RCC 7860 (cell line): ENCODE results near the gene STRBP.
A peak's percentile ranks its signal among the peaks of the same experiment; 100 is the strongest.
"Not testable (repeated sequence)": the region's sequence is repeated elsewhere in the genome, so short reads cannot be mapped to it uniquely, and the experiment has no call there.

Experiments
- DNase-seq: peaks from one replicate; pipeline ENCODE4 v3.0.0-alpha.2; 2015; ENCODE audit warnings: low spot score
- FAIRE-seq: peaks from 2 replicates; lab custom pipeline; 2012; peaks lifted over from hg19 to GRCh38; lab: Jason Lieb, UNC

STRBP gene

DNA sequence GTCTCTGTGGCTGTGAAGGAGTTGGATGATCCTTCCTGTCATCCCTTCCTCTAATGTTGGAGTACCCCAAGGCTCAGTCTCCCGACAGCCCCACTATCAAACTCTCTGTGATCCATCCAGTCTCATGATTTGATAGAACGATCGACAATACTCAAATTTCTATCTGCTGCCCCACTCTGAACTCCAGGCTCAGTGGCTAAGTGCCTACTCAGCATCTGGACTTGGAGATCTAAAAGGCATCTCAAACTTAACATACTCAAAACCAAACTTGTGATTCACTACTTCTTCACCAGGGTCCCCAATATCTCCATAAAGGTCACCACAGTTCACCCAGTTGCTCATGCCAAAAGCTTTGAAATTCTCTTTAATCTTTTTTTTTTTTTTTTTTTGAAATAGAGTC, 15.1 kb upstream of the STRBP start:
- no peak for DNase-seq
- no peak for FAIRE-seq

DNA sequence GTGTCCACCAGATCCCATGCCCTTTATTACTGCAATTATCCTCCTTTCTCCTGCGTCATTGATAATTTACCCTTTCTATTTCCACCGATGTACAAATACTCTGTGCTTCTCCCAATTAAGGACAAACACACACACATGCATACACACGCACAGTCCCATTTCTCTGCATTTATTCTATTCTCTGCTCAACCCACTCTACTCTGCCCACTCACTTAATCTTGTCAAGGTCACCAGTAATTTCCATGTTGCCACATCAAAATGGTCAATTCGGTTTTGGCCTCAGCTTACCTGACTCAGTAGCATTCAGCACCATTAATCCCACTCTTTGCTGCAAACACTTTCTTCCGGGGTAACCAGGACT, 14.6 kb upstream of the STRBP start:
- FAIRE-seq (no peak), DNase-seq (no peak)

DNA sequence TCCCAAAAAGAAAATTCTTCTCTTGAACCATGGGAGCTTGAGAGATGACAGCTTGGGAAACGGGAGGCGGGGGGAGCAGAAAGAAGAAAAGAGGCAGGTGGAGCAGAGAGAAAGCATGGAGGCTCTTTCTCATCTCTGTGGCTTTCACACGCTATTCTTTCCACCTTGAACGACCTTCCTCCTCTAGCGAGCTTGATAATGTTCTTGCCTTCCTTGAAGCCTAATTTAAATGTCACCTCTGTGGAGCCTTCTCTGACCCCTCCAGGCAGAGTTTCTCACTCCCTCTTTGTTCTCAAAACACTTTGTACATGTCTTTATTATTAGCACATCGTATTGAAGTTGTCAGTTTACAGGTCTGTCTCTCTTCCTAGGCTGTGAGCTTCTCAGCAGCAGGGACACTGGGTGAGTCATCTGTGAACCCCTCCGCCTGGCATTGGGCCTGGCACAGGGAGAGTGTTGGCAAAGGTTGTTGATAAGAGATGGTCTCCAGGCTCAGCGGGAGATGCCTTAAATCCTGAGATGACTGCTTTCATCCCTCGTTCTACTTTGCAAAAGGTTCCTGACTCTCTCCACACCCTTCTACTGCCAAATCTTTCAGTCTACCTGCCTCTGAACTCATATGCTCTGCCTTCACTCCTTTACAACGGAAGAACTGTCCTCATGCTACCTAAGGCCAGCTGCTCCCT, 14.1 kb upstream of the STRBP start:
- peak; percentile 28 for FAIRE-seq
- DNase-seq, result peak; percentile 28

DNA sequence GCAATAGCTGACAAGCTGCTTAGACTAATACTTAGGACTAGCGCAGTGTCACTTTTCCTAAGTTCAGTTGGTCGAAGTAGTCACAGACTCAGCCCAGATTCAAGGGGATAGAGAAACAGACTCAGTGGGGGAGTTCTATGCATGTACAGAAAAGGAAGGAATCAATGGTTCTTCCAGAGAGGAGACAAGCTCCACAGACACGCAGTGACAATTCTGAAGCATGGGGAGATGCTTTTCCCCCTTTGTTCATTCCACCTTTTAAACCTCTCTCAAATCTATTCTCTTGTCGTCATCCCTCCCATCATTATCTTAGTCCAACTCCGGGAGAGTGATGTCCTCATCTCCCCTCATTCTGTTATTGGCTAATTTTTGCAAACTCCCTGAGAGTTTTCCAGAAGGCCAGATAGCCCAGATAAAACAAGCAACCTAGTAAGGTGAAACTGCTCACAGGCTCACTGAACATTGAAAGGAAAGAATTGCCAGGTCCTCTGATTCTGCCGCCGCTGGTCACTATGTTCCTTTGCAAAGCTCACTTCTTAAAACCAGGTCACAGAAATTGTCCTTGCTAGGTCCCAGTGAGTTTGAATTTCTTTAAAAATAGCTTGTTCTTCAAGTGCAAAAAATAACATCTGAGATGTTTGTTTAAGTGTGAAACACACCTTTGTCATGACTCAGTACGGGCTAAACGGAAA, 13.4 kb upstream of the STRBP start:
- no peak for FAIRE-seq
- DNase-seq, result no peak

DNA sequence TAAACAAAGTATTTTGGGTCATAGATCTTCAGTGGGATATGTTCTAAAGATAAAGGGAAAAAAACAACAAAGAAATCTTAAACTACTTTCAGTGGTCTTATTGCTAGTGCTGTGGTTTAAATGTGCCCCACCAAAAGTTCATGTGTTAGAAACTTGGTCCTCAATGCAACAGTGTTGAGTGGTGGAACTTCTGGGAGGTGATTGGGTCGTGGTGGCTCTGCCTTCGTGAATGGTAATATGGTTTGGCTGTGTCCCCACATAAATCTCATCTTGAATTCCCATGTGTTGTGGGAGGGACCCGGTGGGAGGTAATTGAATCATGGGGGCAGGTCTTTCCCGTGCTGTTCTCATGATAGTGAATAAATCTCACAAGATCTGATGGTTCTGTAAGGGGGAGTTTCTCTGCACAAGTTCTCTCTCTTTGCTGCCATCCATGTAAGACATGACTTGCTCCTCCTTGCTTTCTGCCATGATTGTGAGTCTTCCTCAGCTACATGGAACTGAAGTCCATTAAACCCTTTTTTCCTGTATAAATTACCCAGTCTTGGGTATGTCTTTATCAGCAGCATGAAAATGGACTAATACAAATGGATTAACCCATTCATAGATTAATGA, 10.6 kb upstream of the STRBP start:
- DNase-seq, FAIRE-seq: not testable (repeated sequence)

DNA sequence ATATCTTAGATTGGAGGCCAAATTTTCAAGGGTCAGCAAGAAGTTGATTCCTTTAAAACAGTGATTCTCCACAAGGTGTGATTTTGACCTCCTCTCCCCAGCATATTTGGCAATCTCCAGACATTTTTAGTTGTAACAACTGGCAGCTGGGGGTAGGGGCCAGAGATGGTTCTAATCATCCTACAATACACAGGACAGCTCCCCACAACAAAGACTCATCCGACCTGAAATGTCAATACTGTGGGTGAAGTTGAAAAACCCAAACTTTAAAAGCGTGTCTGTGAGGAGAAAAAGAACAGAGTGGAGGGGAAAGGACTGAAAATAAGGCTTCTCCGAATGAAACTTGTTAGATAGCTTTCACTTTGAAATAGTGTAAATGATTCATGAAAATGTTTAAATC, 10.0 kb upstream of the STRBP start:
- FAIRE-seq (no peak), DNase-seq (no peak)

DNA sequence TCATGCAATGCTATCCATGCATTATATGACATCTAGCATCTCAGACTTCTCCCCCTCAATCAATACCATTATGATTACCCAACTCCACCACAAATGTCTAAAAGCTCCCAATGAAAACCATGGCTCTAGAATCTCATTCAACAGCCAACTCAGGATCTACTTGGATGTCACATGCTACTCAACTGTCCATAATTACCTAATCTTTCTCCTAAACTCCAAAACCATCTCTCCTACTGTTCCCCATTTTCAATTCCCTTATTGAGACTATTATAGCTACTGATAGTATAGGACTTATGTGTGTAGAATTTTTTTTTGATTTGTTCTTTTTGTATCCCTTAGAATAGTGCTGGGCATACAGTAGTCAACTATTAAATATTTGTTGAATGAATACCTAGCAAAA, 8.2 kb upstream of the STRBP start:
- no peak for FAIRE-seq
- no peak for DNase-seq

DNA sequence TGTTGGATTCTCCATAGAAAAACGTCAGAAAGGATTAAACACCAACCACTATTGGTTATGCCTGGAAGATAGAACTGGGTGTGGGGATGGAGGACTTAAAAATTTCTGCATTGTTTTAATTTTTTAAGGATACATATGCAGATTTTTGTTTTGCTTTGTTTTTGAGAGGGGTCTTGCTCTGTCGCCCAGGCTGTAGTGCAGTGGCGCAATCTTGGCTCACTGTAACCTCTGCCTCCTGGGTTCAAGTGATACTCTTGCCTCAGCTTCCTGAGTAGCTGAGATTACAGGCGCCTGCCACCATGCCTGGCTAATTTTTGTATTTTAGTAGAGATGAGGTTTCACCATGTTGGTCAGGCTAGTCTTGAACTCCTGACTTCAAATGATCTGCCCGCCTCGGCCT, 2.7 kb upstream of the STRBP start:
- DNase-seq, FAIRE-seq: not testable (repeated sequence)

DNA sequence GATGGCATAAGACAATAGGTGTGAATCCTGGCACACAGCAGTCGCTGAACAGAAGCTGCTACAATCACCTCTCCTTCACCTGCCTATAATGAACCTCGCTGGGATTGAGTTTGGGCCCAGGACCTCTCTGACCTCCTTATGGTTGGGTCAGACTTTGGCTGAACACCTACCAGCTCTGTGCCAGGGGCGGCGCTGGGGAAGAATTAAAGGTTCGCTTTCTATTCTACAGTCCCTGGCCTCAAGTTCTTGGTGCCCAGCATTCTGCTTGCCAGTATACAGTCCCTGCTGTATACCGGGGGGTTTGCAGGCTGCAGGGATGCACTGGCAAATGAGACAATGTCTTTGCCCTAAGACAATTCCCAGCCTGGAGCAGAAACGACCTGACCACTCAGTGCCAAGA, 895 bp upstream of the STRBP start:
- DNase-seq, result no peak

DNA sequence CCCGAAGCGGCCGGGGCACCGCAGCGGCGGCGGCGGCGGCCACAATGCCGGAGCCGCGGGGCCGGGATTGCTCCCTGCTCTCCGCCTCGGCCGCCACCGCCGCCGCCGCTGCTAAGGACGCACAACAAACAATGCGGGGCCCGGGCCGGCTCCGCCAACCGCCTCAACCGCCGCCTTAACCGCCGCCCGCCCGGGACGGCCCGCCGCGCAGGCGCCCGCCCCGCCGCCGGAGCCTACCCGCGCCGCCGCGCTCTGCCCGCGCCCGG, 254 bp downstream of the STRBP start:
- no peak for DNase-seq
- no peak for FAIRE-seq

More for the DNA sequence above, 895 bp upstream of the STRBP start:
- no peak for FAIRE-seq

DNA sequence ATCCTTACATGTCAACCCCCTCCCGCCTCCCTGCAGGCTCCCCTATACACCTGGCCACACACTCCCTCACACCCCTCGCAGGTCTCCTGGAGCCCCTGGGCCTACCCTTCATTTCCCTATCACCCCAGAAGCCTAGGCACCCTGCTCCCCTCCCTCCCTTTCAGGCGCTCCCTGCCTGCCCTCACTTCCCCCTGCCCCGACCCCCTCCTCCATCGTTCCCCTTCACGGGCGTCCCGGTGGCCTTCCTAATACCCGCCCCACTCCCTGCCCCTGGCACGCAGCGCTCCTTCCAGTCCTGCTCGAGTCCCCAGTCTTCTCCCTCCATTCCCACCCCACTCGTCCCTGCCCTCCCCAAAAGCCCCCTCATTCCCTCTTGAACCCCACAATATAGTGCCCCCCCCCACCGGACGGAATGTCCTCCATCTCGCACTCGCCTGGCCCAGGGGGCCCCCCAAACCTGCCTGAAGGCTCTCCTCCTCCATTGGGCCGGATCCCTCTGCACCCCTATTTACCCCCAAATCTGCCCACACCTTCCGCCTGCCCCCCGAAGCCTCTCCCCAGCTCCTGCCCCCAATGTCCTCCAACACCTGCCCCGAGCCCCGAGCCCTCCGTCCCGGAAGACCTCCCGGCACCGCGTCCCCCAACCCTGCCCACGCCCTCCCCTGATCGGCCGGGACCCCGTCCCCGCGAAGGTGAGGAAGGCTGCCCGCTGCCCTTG, 746 bp downstream of the STRBP start:
- FAIRE-seq, result no peak
- DNase-seq, result no peak

DNA sequence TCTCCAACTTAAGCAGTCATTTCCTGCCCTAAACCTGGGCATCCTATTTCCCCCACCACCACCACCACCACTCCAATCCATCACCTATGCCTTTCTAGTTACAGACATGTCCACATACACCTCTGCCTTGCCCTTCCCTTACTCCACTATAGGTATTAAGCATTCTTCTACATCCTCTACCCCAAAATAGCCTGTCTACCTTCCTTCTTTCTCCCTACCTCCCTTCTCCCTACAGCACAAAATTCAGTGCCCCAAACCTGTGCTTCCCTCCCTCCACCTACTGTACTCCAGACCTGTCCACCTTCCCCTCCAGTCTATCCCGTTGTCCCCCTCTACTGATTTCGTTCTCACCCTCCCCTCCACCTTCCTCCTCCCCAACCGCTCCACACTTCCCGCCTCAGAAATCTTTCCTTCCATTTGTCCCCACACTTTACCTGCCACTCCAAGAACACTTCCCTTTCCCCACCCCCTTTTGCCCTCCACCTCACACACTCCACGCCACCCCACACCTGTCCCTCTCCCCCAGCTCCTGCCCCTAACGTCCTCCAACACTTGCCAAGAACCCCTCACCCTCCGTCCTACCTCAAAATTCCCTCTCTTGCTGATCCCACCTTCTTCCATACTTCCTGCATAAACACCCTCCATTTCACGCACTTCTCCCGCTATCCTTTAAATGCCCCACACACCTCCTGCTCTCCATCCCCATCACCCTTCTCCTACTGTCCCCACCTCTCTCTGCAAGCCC, 1.6 kb downstream of the STRBP start:
- no peak for FAIRE-seq
- no peak for DNase-seq

DNA sequence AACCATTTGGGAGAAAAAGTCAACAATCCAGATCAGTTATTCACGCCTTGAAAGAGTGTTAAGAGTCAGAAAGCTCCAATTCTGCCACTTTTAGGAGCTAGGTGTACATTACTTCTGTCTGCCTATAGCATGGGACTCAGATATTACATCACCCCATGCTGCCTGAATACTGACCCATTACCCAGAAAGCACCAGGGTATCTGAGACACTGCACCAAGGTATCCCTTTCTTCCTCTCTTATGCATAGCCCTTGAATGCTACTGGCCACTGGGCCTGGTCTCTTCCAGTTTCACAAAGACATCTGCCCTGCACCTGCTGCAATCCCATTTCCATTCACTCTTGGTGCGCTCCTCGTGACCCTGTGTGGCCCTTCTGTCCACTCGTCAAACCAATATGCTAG, 2.6 kb downstream of the STRBP start:
- no peak for FAIRE-seq
- DNase-seq, result no peak

DNA sequence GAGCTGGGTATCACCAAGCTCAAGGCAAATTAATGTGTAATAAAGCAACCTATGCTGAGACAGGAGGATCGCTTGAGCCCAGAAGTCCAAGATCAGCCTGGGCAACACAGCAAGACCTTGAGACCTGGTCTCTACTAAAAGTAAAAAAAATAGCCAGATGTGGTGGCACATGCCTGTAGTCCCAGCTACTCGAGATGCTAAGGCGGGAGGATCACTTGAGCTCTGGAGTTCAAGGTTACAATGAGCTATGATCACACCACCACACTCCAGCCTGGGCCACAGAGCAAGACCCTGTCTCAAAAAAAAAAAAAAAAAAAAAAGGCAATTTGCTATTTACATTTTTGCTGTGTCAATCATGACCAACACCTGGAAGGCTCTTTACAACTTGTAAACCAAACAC, 5.2 kb downstream of the STRBP start:
- FAIRE-seq (no peak), DNase-seq (no peak)

DNA sequence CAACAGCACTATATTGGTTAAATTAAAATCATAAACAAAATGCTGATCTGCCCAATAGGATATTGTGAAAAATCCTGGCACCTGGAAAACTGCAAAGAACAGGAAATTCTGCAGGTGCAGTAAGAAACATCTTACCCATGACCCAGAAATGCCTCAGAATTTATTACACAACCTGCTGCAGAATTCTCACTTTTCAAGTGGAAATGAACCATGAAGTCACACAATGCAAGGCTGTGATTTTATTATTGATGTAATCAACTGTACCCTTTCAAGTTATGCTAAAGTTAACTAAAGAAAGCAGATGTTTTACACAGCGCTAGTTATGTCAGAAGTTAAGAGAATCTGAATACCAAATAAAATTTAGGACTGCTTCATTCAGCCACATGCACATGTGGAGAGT, 6.0 kb downstream of the STRBP start:
- FAIRE-seq, result no peak
- no peak for DNase-seq

DNA sequence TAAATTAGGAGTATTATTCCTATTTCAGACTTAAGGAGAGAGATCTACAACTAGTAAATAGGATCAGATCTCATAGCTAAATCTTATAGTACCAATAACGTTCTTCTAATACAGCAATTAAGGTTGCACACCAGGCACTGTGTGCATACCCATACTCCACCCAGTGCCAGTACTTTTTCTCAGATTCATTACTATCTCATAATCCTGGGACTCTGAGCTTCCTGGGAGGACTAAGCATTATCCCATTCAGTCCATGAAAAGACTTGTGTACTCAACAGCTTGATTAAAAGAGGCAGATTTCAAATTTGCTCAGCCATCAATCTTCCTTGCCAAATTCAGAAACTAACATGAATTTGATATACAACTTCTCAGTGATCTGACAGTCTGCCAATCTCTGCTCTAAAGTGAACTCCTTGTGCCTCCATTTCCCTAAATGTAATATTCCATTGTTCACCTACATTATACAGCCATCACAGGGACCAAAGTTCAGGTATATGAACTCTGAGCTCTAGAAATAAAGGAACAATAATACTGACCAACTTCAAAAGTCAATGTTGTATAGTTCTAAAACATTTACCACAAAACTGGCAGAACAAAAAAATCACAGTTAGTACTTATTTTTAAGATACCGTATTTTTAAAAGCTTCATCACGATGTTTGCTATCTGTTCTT, 7.2 kb downstream of the STRBP start:
- FAIRE-seq, result no peak
- no peak for DNase-seq

DNA sequence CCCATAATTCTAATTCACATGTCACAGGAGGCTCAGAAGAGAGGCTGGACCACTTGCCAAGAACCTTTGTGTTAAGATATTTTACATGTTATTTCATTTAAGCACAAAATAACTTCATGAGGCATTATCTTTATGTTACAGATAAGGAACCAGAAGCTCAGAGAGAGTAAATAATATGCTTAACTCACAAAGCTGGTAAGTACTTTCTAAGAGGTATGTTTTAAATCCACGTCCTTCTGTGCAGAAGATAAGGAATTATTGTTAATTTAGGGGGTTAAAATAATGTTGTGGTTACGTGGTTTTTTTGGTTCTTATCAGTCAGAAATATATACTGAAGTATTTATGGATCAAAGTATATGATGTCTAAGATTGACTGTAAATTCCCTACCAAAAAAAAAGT, 8.0 kb downstream of the STRBP start:
- DNase-seq (no peak), FAIRE-seq (no peak)

DNA sequence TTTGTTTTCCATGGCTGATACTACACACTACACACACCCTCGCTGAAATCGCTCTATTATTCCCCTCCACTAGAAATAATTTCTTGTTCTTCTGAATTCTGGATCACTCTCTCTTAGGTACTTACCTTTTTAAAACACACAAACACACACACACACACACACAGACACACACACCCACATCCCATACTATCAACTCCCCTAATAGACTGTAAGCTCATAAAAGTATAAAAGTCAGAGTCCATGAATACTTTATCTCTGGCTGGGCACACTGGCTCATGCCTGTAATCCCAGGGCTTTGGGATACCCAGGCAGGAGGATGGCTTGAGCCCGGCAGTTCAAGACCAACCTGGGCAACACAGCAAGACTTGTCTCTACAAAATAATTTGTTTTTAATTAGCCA, 11.1 kb downstream of the STRBP start:
- DNase-seq (no peak), FAIRE-seq (no peak)

DNA sequence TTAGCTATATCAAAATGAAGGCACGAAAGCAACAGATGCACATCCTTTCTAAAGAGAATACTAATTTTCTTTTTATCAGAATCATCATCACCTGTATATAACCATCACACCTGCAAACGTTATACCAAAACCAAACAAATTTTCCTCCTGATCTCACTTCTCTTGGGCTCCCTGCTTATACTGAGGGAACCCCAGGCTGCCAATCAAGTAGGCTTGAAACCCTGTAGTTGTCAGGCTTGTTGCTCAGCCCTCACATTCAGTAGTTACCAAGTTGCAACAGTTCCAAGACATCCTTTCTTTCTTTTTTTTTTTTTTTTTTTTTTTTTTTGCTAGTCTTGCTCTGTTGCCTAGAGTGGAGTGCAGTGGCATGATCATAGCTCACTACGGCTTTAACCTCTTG, 12.7 kb downstream of the STRBP start:
- no peak for FAIRE-seq
- DNase-seq, result no peak

DNA sequence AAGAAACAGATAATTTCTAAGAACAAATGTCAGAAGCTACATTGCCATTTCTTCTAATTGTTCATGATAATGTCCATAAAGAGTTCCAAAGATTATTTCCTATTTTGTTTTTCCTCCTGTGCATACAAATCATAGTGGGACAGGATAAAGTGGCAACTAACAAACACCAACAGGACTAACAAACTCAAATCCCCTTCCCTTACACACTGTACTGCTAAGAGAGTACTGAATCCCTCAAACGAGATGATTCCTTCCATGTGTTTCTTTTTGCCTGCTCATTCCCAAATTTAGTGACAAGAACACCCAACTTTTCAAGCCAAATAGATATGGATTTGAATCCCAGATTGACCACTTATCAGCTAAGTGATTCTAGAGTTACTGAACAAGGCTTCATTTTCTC, 15.2 kb downstream of the STRBP start:
- FAIRE-seq, result no peak
- no peak for DNase-seq

DNA sequence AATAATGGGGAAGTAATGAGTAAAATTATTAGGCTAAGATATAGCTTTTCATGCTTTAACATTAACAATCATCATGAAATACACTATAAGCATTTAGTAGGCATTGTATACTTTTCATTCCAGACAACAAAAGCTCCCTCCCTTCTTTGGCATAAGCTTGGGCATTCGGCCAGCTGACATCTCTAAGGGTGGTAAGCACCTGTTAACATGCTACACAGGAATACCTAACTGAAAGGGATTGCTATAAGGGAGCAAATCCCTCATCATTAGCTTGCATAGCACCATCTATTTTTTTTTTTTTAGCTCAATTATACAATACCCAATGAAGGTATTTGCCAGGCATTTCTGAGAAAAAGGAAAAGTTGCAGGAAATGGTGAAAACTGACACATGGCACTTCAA, 16.6 kb downstream of the STRBP start:
- DNase-seq, result no peak
- no peak for FAIRE-seq
